A204.1 (cell line): ENCODE data around the gene TOMM5.
"Not testable (repeated sequence)": the region's sequence is repeated elsewhere in the genome, so short reads cannot be mapped to it uniquely, and the experiment has no call there.

Experiments used
- FAIRE-seq: peaks from 2 replicates; lab custom pipeline; 2012; peaks lifted over from hg19 to GRCh38; lab: Jason Lieb, UNC

The TOMM5 gene

GRCh38 chr9:37611014-37611413, 18.6 kb upstream of the TOMM5 start:
- FAIRE-seq, result no peak

- no peak for FAIRE-seq
Measured at GRCh38 chr9:37609735-37610397, 17.5 kb upstream of the TOMM5 start.

GRCh38 chr9:37608250-37608649, 15.9 kb upstream of the TOMM5 start:
- FAIRE-seq, result no peak

GRCh38 chr9:37604296-37604695, 11.9 kb upstream of the TOMM5 start:
- FAIRE-seq, result no peak

GRCh38 chr9:37602817-37603216, 10.4 kb upstream of the TOMM5 start:
- FAIRE-seq, result no peak

GRCh38 chr9:37602061-37602460, 9.7 kb upstream of the TOMM5 start:
- not testable (repeated sequence) for FAIRE-seq

GRCh38 chr9:37596504-37596903, 4.1 kb upstream of the TOMM5 start:
- no peak for FAIRE-seq

GRCh38 chr9:37593883-37594448, 1.6 kb upstream of the TOMM5 start:
- FAIRE-seq, result no peak

- FAIRE-seq, result no peak
Measured at GRCh38 chr9:37587521-37587920, 4.9 kb downstream of the TOMM5 start.

- no peak for FAIRE-seq
Measured at GRCh38 chr9:37583522-37584121, 8.8 kb downstream of the TOMM5 start.

- FAIRE-seq, result peak; percentile 91
Measured at GRCh38 chr9:37582548-37583157, 9.7 kb downstream of the TOMM5 start.

- FAIRE-seq, result no peak
Measured at GRCh38 chr9:37575921-37576721, 16.3 kb downstream of the TOMM5 start, which contains the start of gene FBXO10. FBXO10 (minus strand) TSS chr9:37576380; CDS start chr9:37541768, 34,612 bp downstream.

GRCh38 chr9:37575511-37575914, 16.9 kb downstream of the TOMM5 start:
- no peak for FAIRE-seq

- no peak for FAIRE-seq
Measured at GRCh38 chr9:37575001-37575400, 17.4 kb downstream of the TOMM5 start.

- FAIRE-seq, result no peak
Measured at GRCh38 chr9:37574241-37574721, 18.1 kb downstream of the TOMM5 start.

GRCh38 chr9:37571282-37571681, 21.1 kb downstream of the TOMM5 start:
- FAIRE-seq, result no peak

- FAIRE-seq, result no peak
Measured at GRCh38 chr9:37566716-37567115, 25.7 kb downstream of the TOMM5 start.

GRCh38 chr9:37565661-37566618, 26.5 kb downstream of the TOMM5 start:
- no peak for FAIRE-seq

- FAIRE-seq, result no peak
Measured at GRCh38 chr9:37564916-37565315, 27.5 kb downstream of the TOMM5 start.

GRCh38 chr9:37563806-37564513, 28.4 kb downstream of the TOMM5 start:
- FAIRE-seq, result no peak
